CD4-positive, alpha-beta T cell treated with Interleukin-17A for 4 hours (primary cell): ENCODE results near the gene DESI1.
A peak's percentile ranks its signal among the peaks of the same experiment; 100 is the strongest.
"Not testable (repeated sequence)": the region's sequence is repeated elsewhere in the genome, so short reads cannot be mapped to it uniquely, and the experiment has no call there.

Source experiments
- DNase-seq: peaks from one replicate; pipeline ENCODE4 v3.0.0-alpha.2; 2020; ENCODE audit warnings: mixed read lengths

DESI1 gene

DNA sequence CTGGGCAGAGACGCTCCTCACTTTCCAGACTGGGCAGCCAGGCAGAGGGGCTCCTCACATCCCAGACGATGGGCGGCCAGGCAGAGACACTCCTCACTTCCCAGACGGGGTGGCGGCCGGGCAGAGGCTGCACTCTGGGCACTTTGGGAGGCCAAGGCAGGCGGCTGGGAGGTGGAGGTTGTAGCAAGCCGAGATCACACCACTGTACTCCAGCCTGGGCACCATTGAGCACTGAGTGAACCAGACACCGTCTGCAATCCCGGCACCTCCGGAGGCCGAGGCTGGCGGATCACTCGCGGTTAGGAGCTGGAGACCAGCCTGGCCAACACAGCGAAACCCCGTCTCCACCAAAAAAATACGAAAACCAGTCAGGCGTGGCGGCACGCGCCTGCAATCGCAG, 10.8 kb upstream of the DESI1 start:
- DNase-seq = not testable (repeated sequence)

DNA sequence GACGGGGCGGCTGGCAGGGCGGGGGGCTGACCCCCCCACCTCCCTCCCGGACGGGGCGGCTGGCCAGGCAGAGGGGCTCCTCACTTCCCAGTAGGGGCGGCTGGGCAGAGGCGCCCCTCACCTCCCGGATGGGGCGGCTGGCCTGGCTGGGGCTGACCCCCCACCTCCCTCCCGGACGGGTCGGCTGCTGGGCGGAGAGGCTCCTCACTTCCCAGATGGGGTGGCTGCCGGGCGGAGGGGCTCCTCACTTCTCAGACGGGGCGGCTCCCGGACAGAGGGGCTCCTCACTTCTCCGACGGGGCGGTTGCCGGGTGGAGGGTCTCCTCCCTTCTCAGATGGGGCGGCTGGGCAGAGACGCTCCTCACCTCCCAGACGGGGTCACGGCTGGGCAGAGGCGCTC, 10.3 kb upstream of the DESI1 start:
- DNase-seq = not testable (repeated sequence)

DNA sequence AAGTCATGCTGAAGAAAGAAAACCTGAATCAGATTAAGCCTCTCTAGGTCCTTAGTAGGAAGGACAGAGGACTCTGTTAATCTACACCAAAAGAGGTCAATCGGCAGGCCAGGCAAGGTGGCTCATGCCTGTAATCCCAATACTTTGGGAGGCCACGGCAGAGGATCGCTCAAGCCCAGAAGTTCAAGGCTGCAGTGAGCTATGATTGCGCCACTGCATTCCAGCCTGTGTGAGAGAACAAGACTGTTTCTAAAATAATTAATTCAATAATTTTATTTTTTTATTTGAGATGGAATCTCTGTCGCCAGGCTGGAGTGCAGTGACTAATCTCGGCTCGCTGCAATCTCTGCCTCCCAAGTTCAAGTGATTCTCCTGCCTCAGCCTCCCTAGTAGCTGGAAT, 4.7 kb upstream of the DESI1 start:
- DNase-seq = no peak

DNA sequence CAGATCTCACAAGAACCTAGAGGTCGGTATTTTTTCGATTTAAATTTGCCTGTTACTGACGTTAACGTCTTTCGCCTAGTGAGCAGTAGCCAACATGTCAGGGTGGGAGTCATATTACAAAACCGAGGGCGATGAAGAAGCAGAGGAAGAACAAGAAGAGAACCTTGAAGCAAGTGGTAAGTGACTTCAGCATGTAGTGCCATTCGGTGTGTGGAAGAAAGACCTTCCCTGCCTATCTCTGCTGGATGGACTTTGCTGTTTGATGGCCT, 1.0 kb upstream of the DESI1 start:
- no peak for DNase-seq

DNA sequence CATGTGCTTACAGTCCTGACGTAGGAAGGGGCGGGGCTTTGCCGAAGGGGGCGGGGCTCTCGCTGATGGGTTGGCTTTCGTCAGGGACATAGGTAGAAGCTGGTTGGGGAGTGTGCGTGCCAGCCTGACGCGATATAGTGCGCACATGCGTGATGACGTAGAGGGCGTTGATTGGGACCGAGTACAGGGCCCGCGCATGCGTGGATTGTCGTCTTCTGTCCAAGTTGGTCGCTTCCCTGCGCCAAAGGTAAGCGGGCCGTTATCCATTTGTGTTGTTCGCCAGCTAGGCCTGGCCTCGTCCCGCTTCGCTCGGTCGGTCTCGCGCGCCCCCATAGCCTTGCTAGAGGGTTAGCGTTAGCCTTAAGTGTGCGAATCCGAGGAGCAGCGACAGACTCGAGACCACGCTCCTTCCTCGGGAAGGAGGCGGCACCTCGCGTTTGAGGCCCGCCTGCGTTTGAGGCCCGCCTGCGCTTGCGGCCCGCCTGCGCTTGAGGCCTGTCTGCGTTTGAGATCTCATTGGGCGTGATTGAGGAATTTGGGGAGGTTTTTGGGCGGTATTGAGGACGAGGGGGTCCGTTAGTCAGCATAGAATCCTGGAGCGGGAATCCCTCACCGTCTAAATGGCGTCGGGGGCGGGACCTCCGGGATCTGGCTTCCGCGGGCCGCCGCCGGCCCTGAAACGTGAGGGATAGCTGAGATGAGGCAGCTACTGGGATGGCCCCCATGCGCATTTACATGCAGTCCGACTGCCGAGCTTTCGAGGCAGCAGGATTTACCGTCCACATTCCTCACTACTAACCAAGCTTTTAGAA, 462 bp upstream of the DESI1 start, which contains the start of gene XRCC6:
XRCC6 (plus strand) TSS at position 197 of the 812 bp plus-strand sequence. CDS start 710 bp downstream, outside the sequence.
- DNase-seq = peak; percentile 100

DNA sequence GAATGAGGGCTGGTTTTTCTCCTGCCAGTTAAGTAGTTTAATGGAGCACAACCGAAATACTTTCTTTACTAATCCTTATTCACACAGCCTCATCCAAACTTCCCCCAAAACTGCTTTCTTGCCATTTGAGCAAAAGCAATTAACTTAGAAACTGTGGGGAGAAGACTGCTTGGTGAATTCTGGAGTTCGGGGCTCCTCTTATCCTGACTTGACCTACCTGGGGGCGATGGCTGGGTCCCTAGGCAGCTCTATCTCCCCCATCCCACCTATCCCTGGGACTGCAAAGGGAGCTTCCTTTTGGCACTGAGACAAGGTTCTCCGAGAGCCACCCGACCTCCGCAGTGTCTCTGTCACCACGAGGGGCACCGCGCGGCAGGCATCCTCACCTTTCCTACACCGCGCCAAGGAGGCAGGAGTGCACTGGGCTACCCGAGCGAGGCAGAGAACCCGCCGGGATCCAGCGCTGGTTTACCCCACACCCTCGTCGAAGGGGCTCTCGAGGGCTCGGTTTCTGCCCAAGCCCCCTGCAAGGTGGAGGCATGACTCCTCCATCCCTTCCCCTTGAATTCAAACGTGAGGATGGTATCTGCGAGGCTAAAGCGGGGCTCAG, 759 bp downstream of the DESI1 start:
- peak; percentile 44 for DNase-seq

DNA sequence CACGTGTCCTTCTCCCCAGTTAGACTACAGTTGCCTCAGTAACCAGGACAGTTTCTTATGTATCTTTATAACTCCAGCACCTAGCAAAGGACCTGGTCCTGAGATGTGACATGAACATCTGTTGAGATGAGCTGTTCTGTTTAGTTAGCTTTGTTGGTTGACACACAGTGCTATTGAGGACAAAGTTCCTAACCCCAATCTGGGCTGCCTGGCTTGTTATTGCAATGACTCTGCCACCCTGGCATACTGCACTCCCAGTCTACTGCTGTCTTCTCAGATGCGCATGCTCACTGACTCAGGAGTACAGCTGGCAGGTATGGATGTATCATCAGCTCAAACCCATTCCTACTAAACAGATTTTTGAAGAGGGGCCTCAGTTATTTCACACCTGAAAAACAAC, 7.4 kb downstream of the DESI1 start:
- DNase-seq = no peak

DNA sequence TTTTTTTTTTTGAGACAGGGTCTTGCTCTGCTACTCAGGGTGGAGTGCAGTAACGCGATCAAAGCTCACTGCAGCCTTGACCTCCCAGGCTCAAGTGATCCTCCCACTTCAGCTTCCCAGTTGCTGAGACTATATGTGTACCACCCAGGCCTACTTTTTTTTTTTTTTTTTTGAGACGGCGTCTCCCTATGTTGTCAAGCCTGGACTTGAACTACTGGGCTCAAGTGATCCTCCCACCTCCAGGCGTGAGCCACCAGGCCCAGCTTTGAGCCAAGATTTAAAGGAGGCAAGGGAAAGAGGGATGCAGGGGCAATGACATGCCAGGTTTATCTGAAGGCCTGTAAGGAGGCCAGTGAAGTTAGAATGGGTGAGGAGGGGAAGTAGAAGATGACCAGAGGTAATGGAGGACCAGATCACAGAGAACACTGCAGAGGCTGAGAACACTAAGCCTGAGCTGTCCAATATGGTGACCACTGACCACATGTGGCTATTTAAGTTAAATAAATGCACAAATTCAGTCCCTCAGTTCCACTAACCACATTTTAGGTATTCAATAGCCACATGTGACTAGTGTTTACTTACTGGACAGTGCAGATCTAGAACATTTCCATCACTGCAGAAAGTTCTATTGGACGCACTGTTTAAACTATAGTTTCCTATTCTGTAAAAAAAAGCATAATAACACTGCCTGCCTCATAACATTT, 8.1 kb downstream of the DESI1 start:
- no peak for DNase-seq

DNA sequence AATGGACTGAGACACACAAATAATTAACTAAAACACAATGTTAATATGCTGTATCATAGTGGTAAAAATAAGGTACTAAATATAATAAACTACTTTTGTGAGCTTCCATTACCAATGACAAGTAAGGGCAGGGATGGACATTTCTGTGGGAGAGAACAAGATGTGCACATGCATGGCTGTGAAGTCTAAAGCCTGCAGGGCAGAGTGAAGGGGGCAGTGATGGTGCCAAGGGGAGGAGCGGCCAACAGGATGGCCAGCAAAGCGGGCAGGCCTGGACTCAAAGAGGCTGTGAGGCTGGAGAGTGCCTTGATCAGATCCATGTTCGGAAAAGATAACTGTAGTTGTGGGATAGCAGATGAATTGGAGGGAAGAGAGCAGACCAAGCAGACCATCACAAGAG, 12.5 kb downstream of the DESI1 start:
- DNase-seq = no peak

DNA sequence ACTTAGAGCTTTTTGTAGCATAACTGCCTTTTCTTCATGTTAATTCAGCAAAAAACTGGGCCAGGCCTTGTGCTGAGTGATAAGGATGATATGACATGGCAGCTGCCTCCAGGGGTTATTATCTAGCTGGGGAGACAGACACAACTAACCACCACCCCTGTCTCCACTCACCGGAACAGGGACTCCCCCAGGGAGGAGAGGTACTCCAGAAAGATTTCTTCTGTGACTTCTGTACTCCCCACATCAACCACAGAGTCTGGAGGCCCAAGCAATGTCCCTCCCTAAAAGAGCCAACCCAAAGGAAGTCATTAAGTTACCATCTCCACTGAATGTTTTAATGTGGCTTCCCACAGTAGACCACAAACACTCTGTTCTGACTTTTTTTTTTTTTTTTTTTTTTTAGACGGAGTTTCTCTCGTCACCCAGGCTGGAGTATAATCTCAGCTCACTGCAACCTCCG, 16.9 kb downstream of the DESI1 start:
- DNase-seq = peak; percentile 38

DNA sequence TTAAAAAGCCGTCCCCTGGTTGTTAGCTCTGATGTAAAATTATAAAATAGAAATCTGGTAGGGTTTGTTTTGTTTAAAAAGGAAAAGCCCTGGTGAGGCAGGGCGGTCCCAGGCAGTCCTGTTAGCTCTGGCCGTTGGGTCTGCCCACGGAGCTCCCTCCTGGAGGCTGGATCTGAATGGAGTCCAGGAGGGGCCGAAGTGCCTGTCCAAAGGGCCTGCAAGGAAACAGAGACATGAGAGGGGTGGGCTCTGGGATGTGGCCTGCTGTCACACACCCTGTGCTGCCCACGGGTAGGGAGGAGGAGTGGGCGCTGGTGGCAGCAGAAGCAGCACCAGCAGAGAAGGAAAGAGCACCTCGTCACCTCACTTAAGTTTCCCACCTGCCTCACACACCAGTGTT, 19.9 kb downstream of the DESI1 start:
- DNase-seq = no peak

DNA sequence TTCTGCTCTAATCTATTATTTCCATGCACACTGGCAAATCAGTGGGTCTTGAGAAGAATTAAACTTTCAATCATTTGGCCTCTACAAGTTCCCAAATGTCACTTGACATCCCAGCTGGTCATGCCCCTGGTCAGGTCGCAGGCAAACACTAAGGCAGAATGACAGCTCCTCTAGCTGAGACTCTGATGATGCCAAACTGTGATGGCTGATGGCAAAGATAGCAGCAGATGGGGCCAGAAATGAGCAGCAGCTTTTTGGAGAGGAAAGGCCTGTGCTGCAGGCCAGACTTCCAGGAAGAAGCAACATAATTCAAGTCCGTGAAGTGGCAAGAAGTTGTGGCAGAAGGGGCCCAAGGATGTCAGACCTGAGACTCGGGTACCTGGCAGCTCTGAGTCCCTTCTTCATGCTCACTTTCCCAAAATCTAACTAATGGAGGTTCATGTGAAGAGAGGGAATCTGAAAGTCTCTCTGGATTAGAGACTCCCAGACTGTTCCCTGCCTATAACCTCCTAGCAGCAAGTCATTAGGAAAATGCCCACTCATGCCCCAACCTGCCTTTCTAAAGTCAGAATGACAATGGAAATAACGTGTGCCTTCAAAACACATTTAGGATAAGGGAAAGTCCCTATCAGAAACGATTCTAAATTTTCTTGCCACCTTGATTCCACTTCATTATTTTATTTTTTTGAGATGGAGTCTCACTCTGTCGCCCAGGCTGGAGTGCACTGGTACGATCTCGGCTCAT, 21.8 kb downstream of the DESI1 start:
- no peak for DNase-seq

DNA sequence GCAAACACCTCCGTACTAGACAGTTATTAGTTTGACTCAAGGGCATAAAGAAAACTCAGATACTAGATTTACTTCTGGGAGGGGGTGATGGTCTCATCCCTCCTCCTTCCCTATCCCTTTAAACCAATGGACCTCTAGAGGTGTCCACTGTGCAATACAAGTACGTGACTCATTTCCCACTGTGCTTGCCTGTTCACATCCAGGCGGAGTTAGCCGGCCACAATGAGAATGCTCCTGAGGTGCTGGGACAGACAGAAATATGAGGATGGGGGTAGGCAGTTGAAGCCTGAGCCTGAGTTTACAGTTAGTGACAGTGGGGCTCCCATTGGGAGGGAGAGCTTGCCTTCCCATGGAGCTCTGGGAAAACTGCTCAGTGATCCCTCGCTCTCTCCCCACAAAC, 22.8 kb downstream of the DESI1 start:
- DNase-seq = no peak

DNA sequence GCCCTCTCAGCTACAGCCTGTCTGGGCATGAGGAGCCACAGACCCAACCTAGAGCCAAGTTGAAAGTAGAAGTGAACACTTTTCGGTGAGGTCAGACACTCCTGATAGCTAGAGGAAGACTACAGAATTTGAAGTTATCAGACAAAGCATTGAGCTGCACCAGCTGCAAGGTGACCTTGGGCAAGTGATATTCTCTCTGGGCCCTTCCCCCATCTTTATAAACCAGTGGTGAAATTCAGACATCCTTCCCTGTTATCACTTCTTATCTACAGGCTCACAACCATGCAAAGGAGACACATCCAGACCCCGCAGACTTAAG, 23.2 kb downstream of the DESI1 start:
- no peak for DNase-seq

DNA sequence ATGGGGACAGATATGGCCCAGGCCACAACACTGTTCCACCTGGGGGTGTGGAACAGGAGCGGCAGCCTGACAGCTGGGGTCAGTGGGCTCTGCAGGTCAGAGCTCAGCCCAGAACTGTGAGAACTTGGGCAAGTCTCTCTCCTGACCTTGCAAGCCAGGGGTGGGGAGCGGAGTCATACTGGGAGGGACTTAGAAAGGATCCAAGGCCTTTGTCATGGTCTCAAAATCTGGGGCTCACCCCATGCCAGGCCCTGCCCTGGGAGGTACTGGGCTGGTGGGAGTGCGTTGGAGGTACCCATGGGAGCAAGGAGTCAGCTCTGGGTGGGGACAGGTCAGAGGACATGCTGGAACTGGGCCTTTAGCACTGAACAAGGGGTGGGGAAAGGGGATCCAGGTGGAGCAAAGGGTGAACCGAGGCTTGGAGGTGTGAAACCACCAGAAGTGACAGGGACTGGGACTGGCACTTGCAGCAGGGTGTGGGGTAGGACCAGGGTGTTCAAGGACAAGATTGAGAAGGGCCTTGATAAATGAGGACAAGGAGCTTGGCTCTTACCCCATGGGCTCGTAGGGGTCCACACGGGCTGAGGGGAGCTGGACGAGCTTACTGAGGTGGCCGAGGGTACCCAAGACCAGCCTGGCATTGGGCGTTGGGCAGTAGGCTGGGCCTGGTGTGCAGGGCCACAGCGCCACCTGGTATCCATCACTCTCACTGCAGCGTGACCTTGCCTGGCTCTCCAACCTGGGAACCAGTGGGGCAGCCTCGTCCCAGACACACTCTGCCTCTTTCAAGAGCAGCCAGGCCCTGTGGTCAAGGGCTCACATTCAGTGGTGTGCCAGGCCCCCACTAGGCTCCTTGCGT, 23.8 kb downstream of the DESI1 start:
- DNase-seq = peak; percentile 54

DNA sequence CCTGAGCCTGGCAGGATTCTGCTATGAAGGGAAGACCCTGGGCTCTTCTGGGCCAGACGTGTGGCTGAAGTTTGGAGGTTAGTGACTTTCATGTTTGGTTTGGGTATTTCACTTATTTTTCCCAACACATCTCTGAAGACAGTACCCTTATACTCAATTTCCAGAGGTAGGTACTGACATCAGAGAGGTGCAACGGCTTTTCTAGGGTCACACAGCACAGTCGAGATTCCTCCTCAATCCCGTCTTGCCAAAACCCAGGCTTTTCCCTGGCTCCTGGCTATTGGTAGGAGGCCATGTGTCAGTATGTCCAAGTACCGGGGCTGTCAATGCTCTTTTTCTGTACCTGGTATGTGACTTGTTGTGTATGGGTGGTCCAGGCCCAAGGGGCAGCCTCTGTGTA, 25.1 kb downstream of the DESI1 start:
- DNase-seq = no peak

DNA sequence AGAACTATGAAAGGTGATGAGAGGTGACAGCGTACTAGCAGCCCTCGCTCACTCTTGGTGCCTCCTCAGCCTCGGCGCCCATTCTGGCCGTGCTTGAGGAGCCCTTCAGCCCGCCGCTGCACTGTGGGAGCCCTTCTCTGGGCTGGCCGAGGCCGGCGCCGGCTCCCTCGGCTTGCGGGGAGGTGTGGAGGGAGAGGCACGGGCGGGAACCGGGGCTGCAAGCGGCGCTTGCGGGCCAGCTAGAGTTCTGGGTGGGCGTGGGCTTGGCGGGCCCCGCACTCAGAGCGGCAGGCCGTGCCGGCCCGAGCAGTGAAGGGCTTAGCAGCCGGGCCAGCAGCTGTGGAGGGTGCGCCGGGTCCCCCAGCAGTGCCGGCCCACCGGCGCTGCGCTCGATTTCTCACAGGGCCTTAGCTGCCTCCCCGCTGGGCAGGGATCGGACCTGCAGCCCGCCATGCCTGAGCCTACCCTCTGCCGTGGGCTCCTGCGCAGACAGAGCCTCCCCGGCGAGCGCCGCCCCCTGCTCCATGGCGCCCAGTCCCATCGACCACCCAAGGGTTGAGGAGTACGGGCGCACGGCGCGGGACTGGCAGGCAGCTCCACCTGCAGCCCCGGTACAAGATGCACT, 27.4 kb downstream of the DESI1 start:
- not testable (repeated sequence) for DNase-seq

DNA sequence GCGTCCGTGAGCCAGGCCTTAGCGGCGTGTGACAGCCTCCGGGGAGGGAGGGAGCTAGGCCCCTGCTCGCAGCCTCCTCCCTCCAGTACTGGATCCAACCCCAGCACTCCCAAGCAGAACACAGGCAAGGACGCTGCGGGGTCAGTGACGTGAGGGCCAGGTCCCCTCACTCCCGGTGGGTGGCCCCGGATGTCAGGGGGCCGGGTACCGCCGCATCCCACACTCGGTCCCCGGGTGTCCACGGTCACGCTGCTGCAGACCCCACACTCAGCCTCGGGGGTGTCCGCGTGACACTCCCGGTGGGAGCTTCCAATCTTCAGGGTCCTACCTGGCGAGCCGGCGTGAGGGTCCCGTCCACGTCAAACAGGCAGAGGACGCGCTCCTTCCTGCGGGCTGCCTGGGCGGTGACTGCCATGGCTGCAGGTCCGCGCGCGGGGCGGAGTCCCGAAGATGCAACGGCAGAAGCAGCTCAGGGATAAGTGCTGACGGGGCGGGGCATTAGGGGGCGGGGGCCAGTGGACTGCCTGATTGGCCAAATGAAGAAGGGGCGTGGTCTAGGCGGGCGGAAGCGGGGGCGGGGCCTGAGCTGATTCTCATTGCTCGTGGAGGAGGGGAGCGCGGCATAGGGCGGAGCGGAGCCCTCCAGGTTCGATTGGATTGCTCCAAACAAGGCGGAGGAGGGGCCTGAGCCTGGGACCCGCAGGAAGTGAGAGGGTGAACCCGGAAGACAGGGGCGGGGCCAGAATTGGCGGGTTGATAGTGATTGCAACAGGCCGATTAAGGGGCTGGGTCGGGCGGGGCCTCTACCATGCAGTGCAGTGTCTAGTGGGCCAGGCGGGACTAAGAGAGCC, 31.2 kb downstream of the DESI1 start, which contains the start of gene PMM1:
PMM1 (minus strand) TSS at position 450 of the 851 bp plus-strand sequence; CDS start at position 415, 35 bp downstream.
- DNase-seq = peak; percentile 100

DNA sequence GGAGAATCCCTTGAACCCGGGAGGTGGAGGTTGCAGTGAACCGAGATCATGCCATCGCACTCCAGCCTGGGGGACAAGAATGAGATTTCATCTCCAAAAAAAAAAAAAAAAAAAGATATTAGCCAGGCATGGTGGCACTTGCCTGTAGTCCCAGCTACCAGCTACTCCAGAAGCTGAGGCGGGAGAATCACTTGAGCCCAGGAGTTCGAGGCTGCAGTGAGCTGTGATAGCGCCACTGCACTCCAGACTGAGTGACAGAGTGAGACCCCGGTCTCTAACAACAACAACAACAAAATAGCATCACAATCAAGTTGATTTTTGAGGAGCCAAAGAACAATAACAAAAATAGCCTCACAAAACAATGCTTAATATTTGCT, 33.5 kb downstream of the DESI1 start:
- DNase-seq = no peak

DNA sequence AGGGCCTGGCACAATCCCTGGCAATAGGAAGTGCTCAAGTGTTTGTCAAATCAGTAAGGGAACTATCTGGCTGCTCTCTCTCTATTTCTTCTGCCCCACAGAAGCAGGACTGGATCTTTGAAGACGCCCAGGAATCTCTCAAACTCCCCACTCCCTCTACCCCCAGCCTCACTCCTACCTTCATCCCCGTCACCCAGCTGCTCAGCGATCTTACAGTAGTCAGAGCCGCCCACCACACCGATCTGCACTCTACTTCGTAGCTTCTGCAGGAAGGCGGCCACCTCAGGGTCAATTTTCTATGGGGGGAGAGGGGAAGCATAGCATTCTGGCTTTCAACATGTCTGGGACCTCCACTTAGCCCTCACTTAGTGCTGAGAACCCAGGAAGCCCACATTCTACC, 34.9 kb downstream of the DESI1 start:
- DNase-seq = no peak

DNA sequence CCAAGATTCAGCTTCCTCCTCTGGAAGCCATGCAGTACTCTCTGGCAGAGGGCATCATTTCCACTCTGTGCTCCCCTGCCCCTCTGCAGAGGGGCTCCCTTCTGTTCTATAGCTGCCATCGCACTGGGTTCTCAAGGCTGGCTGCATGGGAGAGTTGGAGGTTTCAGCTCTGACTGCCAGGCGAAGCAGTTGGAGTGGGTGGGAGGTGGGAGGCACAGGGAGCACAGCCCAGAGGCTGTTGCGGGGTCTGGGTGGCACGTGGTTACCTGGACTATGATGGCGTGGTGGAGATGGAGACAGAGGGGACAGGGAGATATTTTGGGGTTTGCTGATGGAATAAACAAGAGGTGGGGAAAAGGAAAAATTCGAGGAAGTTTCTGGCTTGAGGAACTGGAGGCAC, 36.0 kb downstream of the DESI1 start:
- DNase-seq = no peak
